ENCODE data around the gene FAM118B. TPM values are rescaled to one million over a fixed set of nuclear protein-coding genes. Genes with fewer than 3 reads are reported as not detected.

The FAM118B gene
- total RNA-seq, 1 donor from 2014 or later, result 28.4 TPM

DNA sequence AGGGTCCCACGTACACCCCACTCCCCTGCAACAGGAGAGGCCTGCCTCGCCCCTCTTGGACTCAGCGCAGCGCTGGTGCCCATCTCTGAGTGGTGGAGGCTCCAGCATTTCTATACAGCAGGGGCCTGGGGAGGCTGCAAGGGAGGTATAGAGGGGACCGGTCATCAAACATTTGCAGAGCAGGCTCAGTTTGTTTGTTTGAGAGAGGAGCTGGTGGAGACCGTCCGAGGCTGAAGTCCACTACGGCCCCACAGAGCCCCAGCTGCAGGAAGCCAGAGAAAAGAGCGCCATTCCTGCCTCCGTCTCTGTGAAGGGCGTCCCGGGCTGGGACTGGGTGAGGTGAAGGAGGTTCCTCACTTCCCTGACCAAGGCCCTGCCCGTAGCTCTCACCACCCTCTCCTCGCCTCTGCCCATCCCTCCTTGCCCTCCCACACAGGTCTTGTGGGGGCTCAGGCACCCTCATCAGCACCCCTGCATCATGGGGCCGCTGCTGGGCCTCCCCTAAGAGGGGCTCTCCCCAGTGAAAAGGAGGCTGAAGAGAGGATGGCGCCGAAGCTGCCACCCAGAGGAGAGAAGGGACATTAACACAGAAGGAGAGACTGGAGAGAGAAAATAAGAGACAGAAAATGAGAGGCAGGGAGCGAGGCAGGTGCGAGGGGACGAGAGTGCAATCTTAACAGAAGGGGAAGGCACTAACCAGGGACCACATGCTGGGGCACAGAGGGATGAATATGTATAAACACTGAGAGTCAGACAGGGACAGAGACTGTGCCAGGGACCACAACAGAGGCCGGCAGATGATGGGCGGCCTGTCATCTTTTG lies 24.7 kb upstream of the FAM118B start:
- no peak overlapping the region for H3K4me3 Mint-ChIP-seq
- peaks cover 15% of the 10 kb centered on the region for H3K4me1 Mint-ChIP-seq
- H3K36me3 Mint-ChIP-seq (ENCODE audit: low read depth), result peaks cover 10% of the 10 kb centered on the region
- TF ChIP-seq CTCF (conservative IDR thresholded peaks at IDR 0.05), result peak; percentile 41
- peaks cover 44% of the 10 kb centered on the region for H3K27me3 Mint-ChIP-seq (ENCODE audit: low read depth)
- H3K27ac Mint-ChIP-seq (ENCODE audit: unreplicated experiment), result no peak overlapping the region
- H3K9me3 Mint-ChIP-seq, result no peaks in the 10 kb centered on the region
- DNase-seq (ENCODE audit: low read depth, low spot score), result no peak

DNA sequence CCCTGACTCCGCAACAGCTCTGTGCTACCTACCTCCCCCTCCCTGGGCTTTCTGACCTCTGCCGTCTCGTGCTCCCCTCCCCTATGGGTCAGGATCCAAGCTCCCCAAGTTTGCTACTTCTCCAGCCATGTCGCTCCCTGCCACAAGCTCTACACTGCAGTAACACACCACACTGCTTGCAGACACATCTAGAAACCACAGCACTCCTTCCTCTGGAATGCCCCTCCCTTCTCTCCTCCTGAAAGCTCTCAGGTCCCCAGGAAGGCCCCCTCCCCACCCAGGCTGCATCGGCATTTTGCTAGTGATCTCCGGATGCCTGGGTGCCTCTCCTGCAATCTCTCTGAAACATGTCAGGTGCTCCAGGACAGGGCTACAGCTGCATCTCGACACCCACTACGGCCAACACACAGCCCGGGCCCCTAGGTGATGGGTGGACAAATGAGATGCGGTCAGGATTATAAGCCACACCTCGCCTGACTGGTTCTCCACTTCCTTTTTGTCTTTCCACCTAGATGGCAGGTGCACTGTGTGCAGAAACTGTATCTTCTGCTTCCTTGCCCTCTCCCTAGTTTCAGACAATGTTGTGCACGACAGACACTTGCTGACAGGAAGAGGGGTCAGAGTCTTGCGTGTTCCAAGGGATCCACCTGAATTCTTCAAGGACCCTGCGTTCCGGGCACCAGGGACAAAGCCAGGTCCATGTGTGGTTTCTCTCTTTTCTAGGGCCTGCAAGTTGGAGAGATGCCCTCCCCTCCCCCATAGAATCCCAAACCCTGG lies 23.1 kb upstream of the FAM118B start:
- Mint-ChIP-seq H3K4me3 (no peak overlapping the region), H3K9me3 (no peaks in the 10 kb centered on the region), H3K4me1 (peaks cover 16% of the 10 kb centered on the region), H3K27ac (ENCODE audit: unreplicated experiment) (no peak overlapping the region), H3K36me3 (ENCODE audit: low read depth) (peaks cover 10% of the 10 kb centered on the region), H3K27me3 (ENCODE audit: low read depth) (peaks cover 32% of the 10 kb centered on the region)
- TF ChIP-seq CTCF (conservative IDR thresholded peaks at IDR 0.05), result no peak
- DNase-seq (ENCODE audit: low read depth, low spot score), result no peak

DNA sequence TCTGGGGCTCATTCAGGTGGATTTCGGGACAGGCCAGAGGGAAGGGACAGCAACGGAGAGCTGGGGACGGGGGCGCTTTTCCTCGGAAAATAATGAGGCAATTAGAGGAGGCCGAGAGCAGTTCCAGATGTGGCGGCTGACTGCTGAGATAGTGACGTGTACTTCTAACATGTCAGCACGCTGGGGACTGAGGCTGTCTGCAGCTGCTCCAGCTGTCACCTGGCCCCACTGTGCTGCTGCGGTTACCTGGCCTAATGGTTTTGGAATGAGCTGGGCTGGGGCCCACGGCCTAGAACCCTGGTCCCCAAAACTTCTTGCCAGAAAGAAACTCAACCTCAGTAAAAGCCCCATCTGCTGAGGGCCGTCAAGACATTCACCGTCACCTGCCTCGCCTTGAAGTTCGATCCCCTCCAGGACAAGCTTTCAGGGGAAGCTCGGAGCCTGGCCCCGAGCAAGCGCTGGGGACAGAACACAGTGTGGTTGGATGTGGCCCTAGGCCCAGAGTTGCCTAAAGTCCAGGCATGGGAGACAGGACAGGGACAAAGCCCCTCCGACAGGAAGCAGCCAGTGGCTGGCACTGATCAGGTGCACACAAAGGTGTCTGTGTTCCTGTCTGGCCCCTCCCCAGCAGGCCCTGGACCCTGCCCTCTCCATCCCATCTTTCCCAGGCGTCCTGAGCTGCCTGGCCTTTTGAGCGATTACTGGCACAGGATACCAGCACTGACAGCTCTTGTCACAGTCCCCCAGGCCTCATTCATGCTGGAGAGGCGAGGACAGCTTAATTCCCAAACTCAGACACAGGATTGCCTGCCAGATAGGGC lies 22.3 kb upstream of the FAM118B start:
- Mint-ChIP-seq H3K4me1 (peaks cover 20% of the 10 kb centered on the region), H3K36me3 (ENCODE audit: low read depth) (peaks cover 14% of the 10 kb centered on the region), H3K9me3 (no peaks in the 10 kb centered on the region), H3K27me3 (ENCODE audit: low read depth) (peaks cover 28% of the 10 kb centered on the region), H3K4me3 (no peak overlapping the region), H3K27ac (ENCODE audit: unreplicated experiment) (no peak overlapping the region)
- no peak for DNase-seq (ENCODE audit: low read depth, low spot score)
- TF ChIP-seq CTCF (conservative IDR thresholded peaks at IDR 0.05), result no peak

- H3K4me1 Mint-ChIP-seq, result peaks cover 12% of the 10 kb centered on the region
- peaks cover 26% of the 10 kb centered on the region for H3K36me3 Mint-ChIP-seq (ENCODE audit: low read depth)
- no peak for DNase-seq (ENCODE audit: low read depth, low spot score)
- TF ChIP-seq CTCF (conservative IDR thresholded peaks at IDR 0.05), result no peak
- H3K27ac Mint-ChIP-seq (ENCODE audit: unreplicated experiment), result no peak overlapping the region
- H3K4me3 Mint-ChIP-seq, result no peak overlapping the region
- peaks cover 18% of the 10 kb centered on the region for H3K27me3 Mint-ChIP-seq (ENCODE audit: low read depth)
- no peaks in the 10 kb centered on the region for H3K9me3 Mint-ChIP-seq
Measured at GRCh38 chr11:126190792-126191191, 20.8 kb upstream of the FAM118B start.

GRCh38 chr11:126191379-126192073 lies 20.1 kb upstream of the FAM118B start:
- peaks cover 12% of the 10 kb centered on the region for H3K4me1 Mint-ChIP-seq

More at GRCh38 chr11:126191379-126192073, 20.1 kb upstream of the FAM118B start:
- H3K9me3 Mint-ChIP-seq, result no peaks in the 10 kb centered on the region
- peaks cover 33% of the 10 kb centered on the region for H3K36me3 Mint-ChIP-seq (ENCODE audit: low read depth)
- H3K27ac Mint-ChIP-seq (ENCODE audit: unreplicated experiment), result no peak overlapping the region
- H3K4me3 Mint-ChIP-seq, result no peak overlapping the region
- H3K27me3 Mint-ChIP-seq (ENCODE audit: low read depth), result peaks cover 13% of the 10 kb centered on the region
- TF ChIP-seq CTCF (conservative IDR thresholded peaks at IDR 0.05), result no peak
- DNase-seq (ENCODE audit: low read depth, low spot score), result no peak

Measured in neural crest cell (in vitro differentiated cells).